ENCODE results near the gene ATP2A3.

ATP2A3 gene

GRCh38 chr17:3990386-3991127, 26.3 kb upstream of the ATP2A3 start:
- no peak for DNase-seq

- DNase-seq = no peak
Observed at GRCh38 chr17:3989041-3989886, 25.0 kb upstream of the ATP2A3 start.

GRCh38 chr17:3988297-3989040, 24.2 kb upstream of the ATP2A3 start:
- no peak for DNase-seq

- DNase-seq = no peak
Observed at GRCh38 chr17:3986939-3987335, 22.7 kb upstream of the ATP2A3 start.

- no peak for DNase-seq
Observed at GRCh38 chr17:3986270-3986938, 22.2 kb upstream of the ATP2A3 start.

- DNase-seq = no peak
Observed at GRCh38 chr17:3985846-3986245, 21.6 kb upstream of the ATP2A3 start.

- no peak for DNase-seq
Observed at GRCh38 chr17:3983606-3984484, 19.6 kb upstream of the ATP2A3 start.

- DNase-seq = no peak
Observed at GRCh38 chr17:3982541-3983017, 18.3 kb upstream of the ATP2A3 start.

GRCh38 chr17:3982113-3982512, 17.9 kb upstream of the ATP2A3 start:
- no peak for DNase-seq

GRCh38 chr17:3981455-3981854, 17.2 kb upstream of the ATP2A3 start:
- no peak for DNase-seq

- no peak for DNase-seq
Observed at GRCh38 chr17:3980381-3981014, 16.3 kb upstream of the ATP2A3 start.

- DNase-seq = no peak
Observed at GRCh38 chr17:3979290-3979611, 15.0 kb upstream of the ATP2A3 start.

- DNase-seq = no peak
Observed at GRCh38 chr17:3978421-3979289, 14.4 kb upstream of the ATP2A3 start.

- no peak for DNase-seq
Observed at GRCh38 chr17:3977387-3977786, 13.2 kb upstream of the ATP2A3 start.

GRCh38 chr17:3976675-3977171, 12.5 kb upstream of the ATP2A3 start:
- DNase-seq = no peak

- no peak for DNase-seq
Observed at GRCh38 chr17:3974980-3975379, 10.7 kb upstream of the ATP2A3 start.

GRCh38 chr17:3974138-3974687, 10.0 kb upstream of the ATP2A3 start:
- no peak for DNase-seq

GRCh38 chr17:3973495-3974137, 9.4 kb upstream of the ATP2A3 start:
- DNase-seq = no peak

- DNase-seq = no peak
Observed at GRCh38 chr17:3972931-3973330, 8.7 kb upstream of the ATP2A3 start.
